ENCODE data around the gene MRPS18A.

- TF ChIP-seq, protein P1, sequence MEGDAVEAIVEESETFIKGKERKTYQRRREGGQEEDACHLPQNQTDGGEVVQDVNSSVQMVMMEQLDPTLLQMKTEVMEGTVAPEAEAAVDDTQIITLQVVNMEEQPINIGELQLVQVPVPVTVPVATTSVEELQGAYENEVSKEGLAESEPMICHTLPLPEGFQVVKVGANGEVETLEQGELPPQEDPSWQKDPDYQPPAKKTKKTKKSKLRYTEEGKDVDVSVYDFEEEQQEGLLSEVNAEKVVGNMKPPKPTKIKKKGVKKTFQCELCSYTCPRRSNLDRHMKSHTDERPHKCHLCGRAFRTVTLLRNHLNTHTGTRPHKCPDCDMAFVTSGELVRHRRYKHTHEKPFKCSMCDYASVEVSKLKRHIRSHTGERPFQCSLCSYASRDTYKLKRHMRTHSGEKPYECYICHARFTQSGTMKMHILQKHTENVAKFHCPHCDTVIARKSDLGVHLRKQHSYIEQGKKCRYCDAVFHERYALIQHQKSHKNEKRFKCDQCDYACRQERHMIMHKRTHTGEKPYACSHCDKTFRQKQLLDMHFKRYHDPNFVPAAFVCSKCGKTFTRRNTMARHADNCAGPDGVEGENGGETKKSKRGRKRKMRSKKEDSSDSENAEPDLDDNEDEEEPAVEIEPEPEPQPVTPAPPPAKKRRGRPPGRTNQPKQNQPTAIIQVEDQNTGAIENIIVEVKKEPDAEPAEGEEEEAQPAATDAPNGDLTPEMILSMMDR (IDR thresholded peaks at IDR 0.05), result no peak
- no peak for TF ChIP-seq POLR2A (IDR thresholded peaks at IDR 0.05)
Measured at GRCh38 chr6:43730634-43731033, 43.0 kb upstream of the MRPS18A start.

Measured in testis (tissue), 2 donors.